BJ (cell line): ENCODE data around the gene KPNB1. TPM values are rescaled to one million over a fixed set of nuclear protein-coding genes. Genes with fewer than 3 reads are reported as not detected.

Experiments used
- CTCF ChIA-PET: fragments of 350-600 bp; formaldehyde crosslinking; extraction: SDS; loops from one replicate; lab custom pipeline; 2021; ENCODE audit warnings: antibody characterized with exemption, inconsistent platforms; lab: Yijun Ruan, JAX
- POLR2A ChIA-PET: fragments of 300-600 bp; sonication (Branson Sonifier 250); formaldehyde crosslinking; extraction: SDS; loops from one replicate; lab custom pipeline; 2021; ENCODE audit warnings: antibody characterized with exemption; lab: Charles Lee
- DNase-seq: peaks from one replicate; pipeline ENCODE4 v3.0.0-alpha.2; 2011; ENCODE audit warnings: low read depth
- H3K27me3 ChIP-seq: 2 replicates; pipeline ENCODE4 v1.6.0; 2011; ENCODE audit warnings: low read length; ENCODE audit not compliant: control insufficient read depth, insufficient read depth
- H3K36me3 ChIP-seq: 2 replicates; pipeline ENCODE4 v1.5.1; 2011; ENCODE audit warnings: low read length; ENCODE audit not compliant: control insufficient read depth, insufficient read depth
- H3K4me3 ChIP-seq: 2 replicates; pipeline ENCODE4 v1.5.1; 2011; ENCODE audit warnings: low read depth, mild to moderate bottlenecking, control low read depth, low read length
- CTCF ChIP-seq: IDR thresholded peaks from 2 replicates; pipeline ENCODE4 v1.5.1; 2011; ENCODE audit warnings: low read depth, mild to moderate bottlenecking, control low read depth, inconsistent platforms, low read length, moderate library complexity; ENCODE audit not compliant: insufficient read depth
- polyA plus RNA-seq: library from polyadenylated mRNA; depleted of rRNA; stranded (reverse); fragments of >200 nt; gene quantifications from 2 replicates; pipeline ENCODE4 v1.2.3, GENCODE V29; 2011

The KPNB1 gene
- polyA plus RNA-seq, 1 experiment = 171 TPM

- no peak overlapping the region for H3K4me3 ChIP-seq
- no peak for DNase-seq
- ChIA-PET CTCF (interaction anchor here (0.7 to 1.6 kb wide), 6 partner anchors 9 to 66 kb away, joined by 3 to 6 read pairs (median 4); no protein-coding TSS in a partner anchor), POLR2A (no interaction called here)
- H3K36me3 ChIP-seq = no peaks in the 10 kb centered on the region
- TF ChIP-seq CTCF = no peak
- H3K27me3 ChIP-seq = peaks cover 48% of the 10 kb centered on the region
Observed at GRCh38 chr17:47730681-47731080, 81.0 kb downstream of the KPNB1 start.

- Histone ChIP-seq H3K4me3 (no peak overlapping the region), H3K36me3 (no peaks in the 10 kb centered on the region), H3K27me3 (peaks cover 51% of the 10 kb centered on the region)
- DNase-seq = no peak
- no peak for TF ChIP-seq CTCF
- ChIA-PET POLR2A (no interaction called here), CTCF (interaction anchor here (1.0 to 1.5 kb wide), 4 partner anchors 9 to 67 kb away, joined by 3 to 5 read pairs (median 4); no protein-coding TSS in a partner anchor)
Observed at GRCh38 chr17:47731396-47731795, 81.7 kb downstream of the KPNB1 start.

GRCh38 chr17:47732399-47733046 is 82.8 kb downstream of the KPNB1 start:
- DNase-seq = no peak
- no peaks in the 10 kb centered on the region for H3K36me3 ChIP-seq
- CTCF ChIA-PET = interaction anchor here (1.2 to 2.0 kb wide), 2 partner anchors 14 kb away, joined by 3 to 4 read pairs; no protein-coding TSS in a partner anchor
- H3K27me3 ChIP-seq = peaks cover 54% of the 10 kb centered on the region
- no peak for TF ChIP-seq CTCF
- POLR2A ChIA-PET = no interaction called here
- no peak overlapping the region for H3K4me3 ChIP-seq

- ChIA-PET POLR2A (no interaction called here), CTCF (interaction anchor here (1.2 to 2.0 kb wide), 2 partner anchors 14 to 15 kb away, joined by 3 to 4 read pairs; no protein-coding TSS in a partner anchor)
- Histone ChIP-seq H3K36me3 (no peaks in the 10 kb centered on the region), H3K27me3 (peaks cover 52% of the 10 kb centered on the region), H3K4me3 (no peak within 1 kb of the TSS)
- TF ChIP-seq CTCF = peak; percentile 29; the same call in 1 of the 2 replicates
- DNase-seq = no peak
Observed at GRCh38 chr17:47733047-47733673, 83.4 kb downstream of the KPNB1 start, which contains the start of gene TBX21. TBX21 (plus strand) TSS chr17:47733236; CDS start chr17:47733455, 219 bp downstream.
